NCI-H146 treated with DMSO at 0.1 percent for 48 hours (cell line): Measurements from ENCODE around the gene NAMPT.
"Not testable (repeated sequence)": the region's sequence is repeated elsewhere in the genome, so short reads cannot be mapped to it uniquely, and the experiment has no call there.

Experiments used
- DNase-seq: peaks from one replicate; lab custom pipeline; 2025; ENCODE audit not compliant: unreplicated experiment; lab: John Stamatoyannopoulos, UW

NAMPT gene

DNA sequence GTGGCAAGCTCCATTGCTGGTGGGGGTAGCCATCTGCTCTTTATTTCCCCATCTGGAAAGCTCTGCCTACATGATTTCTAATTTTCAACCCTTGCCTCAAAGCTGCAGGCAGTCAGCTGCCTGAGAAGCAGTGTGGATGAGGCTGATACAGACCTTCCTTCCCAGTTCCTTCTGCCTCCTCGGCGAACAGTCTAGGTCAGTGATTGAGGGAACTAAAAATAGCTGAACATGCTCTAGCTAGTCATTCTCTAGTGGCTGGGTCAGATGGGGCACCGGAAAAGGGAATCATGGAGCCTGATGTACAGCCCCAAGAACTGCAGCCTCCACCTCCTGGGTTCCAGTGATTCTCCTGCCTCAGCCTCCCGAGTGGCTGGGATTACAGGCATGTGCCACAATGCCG lies 48.7 kb downstream of the NAMPT start:
- DNase-seq = no peak

DNA sequence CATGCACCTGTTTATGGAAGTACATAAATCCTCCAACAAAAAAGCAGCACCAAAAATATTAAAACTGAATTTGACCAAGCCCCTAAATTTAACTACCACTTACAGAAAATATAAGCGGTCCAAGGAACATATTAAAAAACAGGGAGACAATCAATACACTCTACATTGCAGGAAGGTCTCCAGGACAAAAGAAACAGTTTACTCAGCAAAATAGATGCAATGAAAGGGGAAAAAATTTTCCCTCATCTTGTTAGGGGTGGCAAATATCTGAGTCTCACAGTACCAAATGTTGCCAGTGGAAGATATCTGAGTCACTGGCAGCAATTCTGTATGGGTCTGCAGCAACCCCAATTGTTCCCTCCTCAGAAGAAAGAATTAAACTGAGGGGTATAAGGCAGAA lies 50.4 kb downstream of the NAMPT start:
- DNase-seq = no peak

DNA sequence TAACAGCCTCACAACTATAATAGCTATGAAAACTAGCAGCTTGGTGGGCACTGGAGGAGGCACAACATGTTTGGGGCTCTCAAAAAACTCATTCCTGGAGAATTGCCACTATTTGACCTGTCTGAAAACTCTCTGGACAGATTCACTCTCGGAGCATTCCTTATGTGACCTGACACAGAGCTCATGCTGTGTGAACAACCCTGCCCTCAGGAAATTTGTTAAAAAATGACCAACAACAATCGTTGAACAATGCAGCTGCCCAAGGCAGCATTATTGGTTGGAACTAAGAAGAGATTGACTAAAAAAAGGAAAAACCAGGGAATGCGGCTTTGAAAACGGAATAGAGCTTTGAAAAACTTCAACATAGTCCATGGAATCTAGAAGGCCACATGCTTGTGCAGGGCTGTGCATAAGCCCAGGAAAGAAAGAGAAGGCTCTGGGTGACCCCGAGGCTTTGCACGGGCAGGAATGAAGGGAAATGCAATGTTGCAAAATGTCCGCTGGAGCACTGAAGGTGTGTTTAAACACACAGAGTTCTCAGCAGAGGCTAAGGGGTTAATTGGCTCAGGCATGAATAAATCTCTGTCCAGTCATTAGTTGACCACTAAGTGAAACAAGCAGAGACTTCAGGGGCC lies 52.8 kb downstream of the NAMPT start:
- no peak for DNase-seq

DNA sequence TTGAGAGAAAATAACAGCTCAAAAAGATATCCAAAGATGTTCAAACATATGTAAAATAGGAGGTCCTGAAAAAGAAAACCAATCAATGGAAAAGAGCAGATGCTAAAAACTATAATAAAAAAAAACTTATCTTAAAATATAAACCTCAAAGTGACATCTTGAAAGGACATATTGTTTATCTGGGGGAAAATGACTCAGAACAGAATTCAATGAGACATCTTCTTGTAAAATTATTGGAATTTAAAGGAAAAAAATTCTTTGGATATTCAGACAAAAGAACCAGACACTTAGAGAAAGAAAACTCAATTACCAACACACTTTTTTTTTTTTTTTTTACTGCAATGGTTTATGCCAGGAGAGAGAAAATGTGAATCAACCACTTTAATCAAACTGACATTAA lies 58.9 kb downstream of the NAMPT start:
- DNase-seq = no peak

DNA sequence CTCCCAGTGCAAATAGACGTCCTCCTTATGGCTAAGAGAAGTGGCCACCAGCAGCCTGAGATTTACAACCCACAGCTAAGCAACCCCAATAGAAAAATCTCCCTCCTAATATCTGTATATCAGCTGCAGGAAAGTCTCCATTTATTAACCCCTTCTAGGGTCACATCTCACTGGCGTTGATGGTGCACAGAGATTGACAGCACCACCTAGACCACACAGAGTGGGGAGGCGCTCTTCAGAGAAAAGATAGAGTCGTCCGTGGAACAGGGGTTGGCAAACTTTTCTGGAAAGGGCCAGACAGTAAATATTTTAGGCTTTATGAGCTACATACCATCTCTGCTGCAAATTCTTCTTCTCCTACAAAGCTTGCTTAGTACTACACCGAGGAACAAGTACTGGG lies 60.0 kb downstream of the NAMPT start:
- DNase-seq = no peak

DNA sequence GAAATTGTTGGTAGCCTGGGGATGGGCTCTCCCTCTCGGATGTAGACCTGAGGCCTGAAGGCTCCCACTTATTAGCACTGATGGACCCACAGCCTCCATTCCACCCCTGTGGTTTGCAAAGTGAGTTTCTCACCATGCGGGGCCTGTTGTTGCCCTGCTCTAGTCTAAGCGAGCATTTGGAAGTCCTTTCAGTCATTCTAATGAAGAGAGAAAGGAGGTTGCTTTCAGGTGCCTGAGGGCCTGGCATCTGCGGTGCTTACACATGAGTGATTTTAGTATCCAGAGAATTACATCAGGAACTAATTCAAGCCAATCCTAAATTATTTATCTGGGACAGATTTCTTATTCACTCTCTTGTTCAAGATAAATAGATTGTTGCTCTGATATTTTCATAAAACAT lies 61.6 kb downstream of the NAMPT start:
- DNase-seq = peak; percentile 20

DNA sequence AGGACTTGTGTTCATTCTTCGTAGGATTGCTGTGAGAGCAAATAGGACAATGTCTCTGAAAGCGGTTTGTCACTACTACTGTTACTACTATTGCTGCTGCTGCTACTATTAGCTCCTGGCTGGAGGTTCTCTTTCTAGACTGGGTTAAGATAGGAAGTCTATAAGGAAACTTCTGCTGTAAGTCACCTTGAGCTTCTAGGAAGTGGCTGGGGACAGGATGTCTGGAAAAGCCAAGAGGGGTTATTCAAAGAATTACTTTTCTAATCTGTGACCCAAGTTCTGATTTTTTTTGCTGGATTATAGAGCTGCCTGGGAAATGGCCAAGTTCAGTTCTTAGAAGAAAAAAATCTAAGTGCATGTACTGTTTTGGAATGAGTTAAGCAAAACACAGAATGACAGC lies 62.2 kb downstream of the NAMPT start:
- no peak for DNase-seq

DNA sequence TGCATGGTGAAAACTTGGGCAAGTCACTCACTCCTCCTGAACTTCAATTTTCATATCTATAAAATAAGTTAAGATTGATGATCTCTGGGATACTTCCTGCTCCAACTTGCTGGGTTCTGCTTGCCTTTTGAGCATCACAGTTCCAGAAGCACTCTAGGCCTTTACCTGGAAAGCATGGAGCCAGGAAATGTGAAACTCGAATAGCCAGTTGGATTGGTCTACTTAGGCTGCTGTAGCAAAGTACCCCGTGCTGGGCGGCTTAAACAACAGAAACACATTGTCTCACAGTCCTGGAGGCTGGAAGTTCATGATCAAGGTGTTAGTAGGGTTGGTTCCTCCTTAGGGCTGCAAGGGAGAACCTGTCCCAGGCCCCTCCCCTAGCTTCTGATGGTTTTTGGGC lies 64.5 kb downstream of the NAMPT start:
- no peak for DNase-seq

DNA sequence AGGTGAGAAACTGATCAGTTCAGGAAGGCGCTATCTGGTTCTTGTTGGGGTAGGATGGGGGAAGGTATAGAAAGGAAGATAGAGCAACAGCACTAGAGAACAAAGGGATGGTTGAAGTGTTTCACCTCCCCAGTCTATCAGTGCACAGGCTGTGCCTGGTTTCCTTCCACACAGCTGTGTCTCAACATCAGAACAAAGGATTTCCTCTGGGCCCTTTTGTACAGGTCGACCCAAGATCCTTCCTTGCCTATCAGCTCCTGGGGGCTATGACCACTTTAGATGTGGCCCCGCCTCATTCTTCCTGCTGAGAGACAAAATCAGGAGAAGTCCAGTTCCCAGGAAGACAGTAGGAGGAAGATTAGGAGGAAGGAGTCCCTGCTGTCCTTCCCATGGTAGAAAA lies 65.6 kb downstream of the NAMPT start:
- no peak for DNase-seq

DNA sequence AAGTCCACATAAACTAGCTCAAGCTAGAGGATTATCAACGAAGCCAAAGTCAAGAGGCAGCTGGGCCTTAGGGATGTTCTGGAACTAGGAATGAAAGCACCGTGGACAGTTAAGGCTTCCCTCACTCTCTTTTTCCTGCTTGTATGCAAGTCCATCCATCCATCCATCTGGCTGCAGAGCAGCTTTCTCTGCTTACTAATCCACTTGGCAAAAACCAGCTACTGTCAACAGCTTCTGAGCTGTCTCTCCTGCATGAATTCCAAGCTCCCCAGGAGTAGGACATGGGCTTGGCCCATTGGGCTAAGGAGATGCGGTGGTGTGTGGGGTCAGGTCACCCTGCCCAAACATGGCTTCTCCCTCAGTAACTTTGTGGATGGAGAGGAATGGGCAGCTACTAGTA lies 66.2 kb downstream of the NAMPT start:
- no peak for DNase-seq

DNA sequence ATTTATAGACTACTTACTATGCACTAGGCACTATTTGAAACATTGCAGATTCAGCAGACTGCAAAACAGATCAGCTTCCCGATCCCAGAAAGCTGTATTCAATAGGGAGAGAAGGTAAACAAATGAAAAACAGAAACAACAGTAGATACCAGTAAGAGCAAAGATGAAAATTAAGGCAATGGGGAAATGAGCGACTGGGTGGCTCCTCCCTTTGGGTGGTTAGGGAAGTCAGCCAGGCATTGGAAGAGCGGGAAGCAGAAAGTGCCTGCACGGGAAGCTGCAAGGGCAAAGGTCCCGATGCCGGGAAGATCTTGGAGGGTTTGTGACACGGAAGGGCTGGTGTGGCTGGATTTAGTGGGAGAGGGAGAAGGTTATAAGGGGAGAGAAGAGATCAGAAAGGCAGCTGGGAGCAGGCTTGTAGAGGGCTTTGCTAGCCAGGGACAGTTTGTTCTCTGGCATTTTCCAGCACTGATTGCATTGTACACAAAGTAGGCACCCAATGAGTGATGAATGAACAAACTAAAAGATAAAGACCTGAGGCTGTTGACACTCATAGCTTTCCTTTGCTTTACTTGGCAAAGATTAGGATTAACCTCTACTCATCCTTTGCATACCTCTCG lies 67.8 kb downstream of the NAMPT start:
- no peak for DNase-seq

DNA sequence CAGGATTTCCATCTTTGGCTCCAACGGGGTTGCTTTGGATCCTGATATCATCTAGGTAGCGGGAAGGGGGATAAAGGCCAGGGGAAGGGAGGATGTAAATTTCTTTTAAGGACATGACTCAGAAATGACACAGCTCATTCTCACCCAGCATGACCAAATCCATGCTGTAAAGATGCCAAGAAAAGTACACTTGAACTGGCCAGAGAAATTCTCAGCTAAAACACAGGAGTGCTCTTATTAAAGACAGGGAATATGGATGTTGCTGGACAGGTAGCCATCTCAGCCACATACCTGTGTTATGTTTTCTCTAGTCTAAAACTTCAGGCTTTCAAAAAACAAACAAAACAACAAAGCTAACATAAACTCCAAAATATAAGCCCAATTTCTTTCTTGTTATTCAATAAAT lies 68.3 kb downstream of the NAMPT start:
- no peak for DNase-seq

DNA sequence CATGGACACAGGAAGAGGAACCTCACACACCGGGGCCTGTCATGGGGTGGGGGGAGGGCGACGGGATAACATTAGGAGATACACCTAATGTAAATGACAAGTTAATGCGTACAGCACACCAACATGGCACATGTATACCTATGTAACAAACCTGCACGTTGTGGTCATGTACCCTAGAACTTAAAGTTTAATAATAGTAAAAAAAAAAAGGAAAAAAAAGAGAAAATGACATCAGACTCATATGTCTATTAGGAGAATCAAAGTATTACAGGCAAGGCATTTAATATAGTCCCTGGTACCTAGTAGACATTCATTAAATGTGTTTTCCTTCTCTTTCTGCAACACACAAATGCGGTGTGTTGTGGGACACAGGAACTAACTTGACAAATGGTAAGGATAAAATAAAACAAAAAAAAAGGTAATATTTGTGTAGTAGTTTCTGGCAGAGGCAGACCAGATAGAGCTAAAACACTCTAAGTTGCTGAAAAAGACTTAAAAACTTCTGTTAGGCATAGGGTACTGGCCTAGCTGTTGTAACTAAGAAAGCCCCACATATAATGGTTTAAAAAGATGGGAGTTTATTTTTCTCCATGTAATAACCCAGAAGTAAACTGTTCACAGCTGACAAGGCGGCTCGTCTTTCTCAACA lies 68.8 kb downstream of the NAMPT start:
- DNase-seq = no peak

DNA sequence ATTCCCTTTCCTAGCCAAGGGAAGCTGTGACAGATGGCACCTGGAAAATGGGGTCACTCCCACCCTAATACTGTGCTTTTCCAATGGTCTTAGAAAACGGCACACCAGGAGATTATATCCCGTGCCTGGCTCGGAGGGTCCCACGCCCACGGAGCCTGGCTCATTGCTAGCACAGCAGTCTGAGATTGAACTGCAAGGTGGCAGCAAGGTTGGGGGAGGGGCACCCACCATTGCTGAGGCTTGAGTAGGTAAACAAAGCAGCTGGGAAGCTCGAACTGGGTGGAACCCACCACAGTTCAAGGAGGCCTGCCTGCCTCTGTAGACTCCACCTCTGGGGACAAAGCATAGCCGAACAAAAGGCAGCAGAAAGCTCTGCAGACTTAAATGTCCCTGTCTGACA lies 75.8 kb downstream of the NAMPT start:
- not testable (repeated sequence) for DNase-seq

DNA sequence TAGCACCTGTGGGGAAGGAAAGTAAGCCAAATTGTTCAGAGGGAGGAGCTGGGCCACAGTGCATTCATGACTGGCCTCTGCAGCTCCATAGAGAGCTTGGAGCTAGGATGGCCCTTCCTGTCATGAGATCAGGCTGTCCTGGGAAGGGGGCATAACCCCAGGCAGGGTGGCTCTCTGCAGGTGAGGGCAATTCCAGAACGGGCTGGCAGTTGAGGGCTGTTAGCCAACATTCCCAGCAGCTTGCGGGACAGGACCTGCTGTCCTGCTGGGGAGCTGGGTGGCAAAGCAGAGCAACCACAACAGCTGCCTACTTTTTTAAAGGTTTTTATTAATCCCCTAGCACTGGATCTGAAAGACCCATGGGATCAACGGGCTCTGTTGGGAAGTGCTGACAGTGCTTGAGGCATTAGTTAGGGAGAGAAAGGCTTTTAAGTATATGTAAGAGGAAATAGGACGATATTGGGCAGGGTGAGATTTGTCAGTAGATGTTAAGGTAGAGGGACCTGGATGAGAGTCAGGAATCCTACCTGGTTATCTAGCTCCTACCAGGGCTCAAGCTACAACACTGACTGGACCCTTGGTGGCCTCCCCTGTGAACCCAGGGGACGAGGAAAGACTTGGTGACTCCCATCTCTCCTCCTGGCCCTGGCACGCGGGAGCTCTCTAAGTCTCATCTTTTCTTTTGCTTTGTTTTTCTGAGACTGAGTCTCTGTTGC lies 77.8 kb downstream of the NAMPT start:
- no peak for DNase-seq

DNA sequence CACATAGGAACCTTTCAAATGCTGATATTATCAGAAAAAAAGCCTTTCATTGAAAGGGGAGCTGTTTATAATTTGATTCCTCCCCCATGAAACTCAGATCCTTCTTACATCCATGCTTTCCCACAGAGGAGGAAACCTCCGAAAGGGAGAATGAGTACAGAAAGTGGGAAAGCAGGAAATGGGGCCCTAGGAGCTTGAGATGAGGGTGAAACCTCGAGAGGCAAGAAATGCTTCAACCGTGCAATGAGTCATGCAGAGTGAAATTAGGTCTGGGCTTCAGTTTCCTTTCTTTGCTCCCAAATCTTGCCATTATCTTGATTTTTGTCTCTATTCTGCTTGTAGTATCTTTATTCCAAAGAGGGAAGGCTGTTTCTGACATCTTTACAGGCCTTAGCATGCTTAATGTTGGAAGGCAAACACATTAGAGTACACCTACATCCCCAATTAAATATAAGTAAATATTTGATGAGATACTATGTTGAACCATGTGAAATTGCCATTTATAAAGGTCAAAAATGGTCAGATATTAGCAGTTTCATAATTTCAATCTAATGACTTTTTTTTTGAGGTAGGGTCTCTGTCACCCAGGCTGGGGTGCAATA lies 79.1 kb downstream of the NAMPT start:
- no peak for DNase-seq

DNA sequence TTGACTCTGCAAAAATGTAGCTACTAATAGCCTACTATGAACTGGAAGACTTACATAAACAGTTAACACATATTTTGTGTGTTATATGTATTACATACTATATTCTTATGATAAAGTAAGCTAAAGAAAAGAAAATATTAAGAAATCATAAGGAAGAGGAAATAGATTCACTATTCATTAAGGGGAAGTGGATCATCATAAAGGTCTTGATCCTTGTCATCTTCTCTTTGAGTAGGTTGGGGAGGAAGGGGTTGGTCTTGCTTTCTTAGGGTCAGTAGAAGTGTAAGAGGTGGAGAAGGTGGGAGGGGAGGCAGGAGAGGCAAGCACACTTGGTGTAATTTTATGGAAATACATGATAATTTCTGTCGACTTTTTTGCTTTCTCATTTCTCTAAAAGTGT lies 81.3 kb downstream of the NAMPT start:
- DNase-seq = no peak

DNA sequence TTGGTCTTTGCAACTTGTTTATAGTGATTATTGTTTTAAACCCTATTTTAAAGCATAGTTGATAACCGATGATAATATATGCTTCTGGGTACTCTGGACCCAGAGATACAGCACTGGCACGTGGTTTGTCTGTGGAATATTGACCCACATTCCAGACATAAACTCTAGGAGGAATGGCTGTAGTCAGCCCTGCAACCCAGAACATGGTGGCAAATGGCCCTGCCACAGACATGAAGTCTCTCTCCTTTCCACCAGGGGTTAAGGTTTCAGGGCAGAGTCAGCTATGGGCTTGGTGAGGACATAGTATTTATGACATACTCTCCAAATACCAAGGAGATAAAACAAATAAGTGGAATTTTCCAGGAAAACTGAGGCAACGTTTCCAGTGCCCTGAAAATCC lies 83.6 kb downstream of the NAMPT start:
- DNase-seq = no peak

DNA sequence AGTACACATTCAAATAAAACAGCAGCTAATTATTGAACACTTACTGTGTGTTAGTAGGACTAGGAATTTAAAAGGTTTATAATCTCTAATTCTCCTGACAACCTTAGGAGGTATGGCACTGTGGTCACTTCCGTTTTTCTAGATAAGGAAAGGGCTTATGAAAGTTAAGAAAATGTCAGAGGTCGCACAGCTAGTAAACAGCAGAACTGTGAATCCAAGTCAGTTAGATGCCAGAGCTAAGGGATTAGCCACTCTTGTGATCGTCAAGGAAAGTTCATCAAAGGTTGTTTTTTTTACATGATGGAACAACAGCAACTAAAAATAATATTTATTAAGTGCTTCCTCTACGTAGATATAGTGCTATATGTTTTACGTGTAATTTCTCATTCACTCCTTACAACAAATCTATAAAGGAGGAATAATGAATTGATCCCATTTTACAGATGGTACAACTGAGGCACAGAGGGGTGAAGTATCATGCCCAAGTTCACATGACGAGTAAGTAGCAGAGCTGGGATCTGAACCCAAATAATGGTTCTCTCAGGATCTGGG lies 84.9 kb downstream of the NAMPT start:
- no peak for DNase-seq

DNA sequence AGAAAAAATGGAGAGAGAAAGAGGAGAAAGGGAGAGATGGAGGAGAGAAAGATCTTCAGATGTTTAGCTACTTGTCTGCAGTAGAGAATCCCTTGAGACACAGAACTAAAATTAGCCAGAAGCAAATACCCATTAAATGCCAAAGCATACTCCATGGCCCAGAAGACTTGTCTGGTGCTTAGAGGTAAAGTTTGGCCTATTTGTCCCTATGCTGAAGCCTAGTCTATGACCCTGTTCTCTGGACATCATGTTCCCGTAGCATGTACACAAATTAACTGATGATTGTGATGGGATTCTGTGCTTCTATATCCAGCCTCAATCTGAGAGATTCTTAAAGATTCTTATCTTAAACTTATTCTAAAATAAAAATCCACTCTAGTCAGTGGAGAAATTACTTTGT lies 85.8 kb downstream of the NAMPT start:
- DNase-seq = no peak
